GM18909 (cell line): ENCODE results near the gene CAMTA1.

Experiments used
- ATAC-seq: cut with Tn5 transposase; IDR thresholded peaks from one replicate; pipeline ENCODE4 v1.9.1; 2021; ENCODE audit warnings: mild to moderate bottlenecking; ENCODE audit not compliant: unreplicated experiment, poor library complexity

The CAMTA1 gene

DNA sequence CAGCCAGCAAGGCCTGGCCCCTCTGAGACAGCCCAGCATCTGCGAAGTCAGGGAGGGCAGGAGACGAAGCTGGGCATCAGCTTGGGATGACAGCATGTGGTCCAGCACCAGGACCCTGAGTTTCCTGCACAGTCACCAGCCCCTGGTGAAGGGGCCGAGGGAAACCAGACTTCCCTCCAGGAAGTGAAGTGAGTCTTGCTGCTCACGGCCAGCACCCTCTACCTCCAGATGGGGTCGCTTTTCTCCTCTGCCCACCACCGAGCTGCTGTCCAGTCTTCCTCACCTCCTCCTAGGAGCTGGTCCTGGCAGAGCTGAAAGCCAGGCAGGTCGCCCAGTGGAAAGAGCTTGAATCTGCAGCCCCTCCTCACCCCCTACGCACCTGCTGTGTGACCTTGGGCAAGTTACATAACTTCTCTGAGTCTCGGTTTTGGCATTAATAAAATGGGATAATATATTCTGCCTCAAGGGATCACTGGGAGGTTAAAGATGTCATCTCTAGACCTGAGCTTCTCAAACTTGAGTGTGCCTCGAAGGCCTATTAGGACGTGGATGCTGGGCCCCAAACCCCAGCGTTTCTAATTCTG is 867.4 kb downstream of the CAMTA1 start:
- no peak for ATAC-seq

DNA sequence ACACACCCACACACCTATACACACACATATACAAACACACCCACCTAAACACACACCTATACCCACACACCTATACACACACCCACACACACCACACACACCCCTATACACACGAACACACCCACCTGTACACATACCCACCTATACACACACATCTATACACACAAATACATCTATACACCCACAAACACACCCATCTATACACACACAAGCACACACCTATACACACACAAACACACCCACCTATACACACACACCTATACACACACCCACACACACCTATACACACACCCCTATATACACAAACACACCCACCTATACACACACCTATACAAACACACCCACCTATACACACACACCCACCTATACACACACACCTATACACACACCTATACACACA is 869.5 kb downstream of the CAMTA1 start:
- no peak for ATAC-seq

DNA sequence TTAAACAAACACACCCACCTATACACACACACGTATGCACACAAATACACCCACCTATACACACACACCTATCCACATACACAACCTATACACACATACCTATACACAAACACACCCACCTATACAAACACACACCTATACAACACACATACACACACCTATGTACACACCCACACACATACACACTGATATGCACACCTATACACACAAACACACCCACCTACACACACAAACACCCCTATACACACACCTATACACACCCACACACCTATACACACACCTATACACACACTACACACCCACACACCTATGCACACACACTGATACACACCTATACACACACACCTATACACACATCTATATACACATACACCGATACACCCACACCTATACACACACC is 870.1 kb downstream of the CAMTA1 start:
- no peak for ATAC-seq

DNA sequence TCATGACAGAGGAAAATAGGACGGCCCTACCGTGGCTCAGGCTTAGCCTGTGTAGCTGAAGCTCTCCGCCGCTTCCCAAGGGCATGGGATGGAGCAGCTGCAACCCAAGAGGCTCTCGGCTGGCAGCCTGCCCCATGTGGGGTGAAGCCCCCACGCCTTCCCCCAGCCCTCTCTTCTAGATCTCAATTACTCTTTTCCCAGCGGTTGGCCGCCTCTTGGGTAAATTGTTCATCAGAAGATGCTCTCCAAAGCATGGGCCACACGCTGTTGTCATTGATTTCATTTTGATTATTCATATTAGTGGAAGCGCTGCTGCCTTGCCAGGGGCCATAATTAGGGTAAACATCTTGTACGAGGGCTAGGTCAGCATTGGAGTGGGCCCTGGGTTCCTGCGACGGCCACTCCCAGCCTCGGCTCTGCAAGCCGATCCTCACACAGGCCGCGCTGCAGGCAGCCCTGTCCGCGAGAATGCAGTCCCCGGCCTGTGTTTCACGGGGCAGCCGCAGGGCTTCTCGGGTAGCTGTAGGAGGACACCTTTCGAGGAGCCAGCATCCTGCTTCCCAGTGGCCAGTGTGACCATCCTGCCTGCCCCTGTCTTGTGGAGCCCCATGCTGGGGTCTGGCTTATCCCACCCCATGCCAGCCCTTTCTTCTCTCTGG is 871.4 kb downstream of the CAMTA1 start:
- ATAC-seq: no peak

- ATAC-seq: no peak
These were observed 872.2 kb downstream of the CAMTA1 start for GRCh38 chr1:7657287-7658016.

- no peak for ATAC-seq
These were observed 872.8 kb downstream of the CAMTA1 start for GRCh38 chr1:7658099-7658498.

- ATAC-seq: no peak
These were observed 874.3 kb downstream of the CAMTA1 start for GRCh38 chr1:7659514-7659913.

DNA sequence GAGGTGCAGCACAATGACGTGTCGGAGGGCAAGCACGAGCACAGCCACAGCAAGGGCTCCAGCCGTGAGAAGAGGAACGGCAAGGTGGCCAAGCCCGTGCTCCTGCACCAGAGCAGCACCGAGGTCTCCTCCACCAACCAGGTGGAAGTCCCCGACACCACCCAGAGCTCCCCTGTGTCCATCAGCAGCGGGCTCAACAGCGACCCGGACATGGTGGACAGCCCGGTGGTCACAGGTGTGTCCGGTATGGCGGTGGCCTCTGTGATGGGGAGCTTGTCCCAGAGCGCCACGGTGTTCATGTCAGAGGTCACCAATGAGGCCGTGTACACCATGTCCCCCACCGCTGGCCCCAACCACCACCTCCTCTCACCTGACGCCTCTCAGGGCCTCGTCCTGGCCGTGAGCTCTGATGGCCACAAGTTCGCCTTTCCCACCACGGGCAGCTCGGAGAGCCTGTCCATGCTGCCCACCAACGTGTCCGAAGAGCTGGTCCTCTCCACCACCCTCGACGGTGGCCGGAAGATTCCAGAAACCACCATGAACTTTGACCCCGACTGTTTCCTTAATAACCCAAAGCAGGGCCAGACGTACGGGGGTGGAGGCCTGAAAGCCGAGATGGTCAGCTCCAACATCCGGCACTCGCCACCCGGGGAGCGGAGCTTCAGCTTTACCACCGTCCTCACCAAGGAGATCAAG is 878.3 kb downstream of the CAMTA1 start:
- no peak for ATAC-seq

DNA sequence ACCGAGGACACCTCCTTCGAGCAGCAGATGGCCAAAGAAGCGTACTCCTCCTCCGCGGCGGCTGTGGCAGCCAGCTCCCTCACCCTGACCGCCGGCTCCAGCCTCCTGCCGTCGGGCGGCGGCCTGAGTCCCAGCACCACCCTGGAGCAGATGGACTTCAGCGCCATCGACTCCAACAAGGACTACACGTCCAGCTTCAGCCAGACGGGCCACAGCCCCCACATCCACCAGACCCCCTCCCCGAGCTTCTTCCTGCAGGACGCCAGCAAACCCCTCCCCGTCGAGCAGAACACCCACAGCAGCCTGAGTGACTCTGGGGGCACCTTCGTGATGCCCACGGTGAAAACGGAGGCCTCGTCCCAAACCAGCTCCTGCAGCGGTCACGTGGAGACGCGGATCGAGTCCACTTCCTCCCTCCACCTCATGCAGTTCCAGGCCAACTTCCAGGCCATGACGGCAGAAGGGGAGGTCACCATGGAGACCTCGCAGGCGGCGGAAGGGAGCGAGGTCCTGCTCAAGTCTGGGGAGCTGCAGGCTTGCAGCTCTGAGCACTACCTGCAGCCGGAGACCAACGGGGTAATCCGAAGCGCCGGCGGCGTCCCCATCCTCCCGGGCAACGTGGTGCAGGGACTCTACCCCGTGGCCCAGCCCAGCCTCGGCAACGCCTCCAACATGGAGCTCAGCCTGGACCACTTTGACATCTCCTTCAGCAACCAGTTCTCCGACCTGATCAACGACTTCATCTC is 879.1 kb downstream of the CAMTA1 start:
- ATAC-seq: no peak

GRCh38 chr1:7664893-7665250 is 879.6 kb downstream of the CAMTA1 start:
- ATAC-seq: no peak

DNA sequence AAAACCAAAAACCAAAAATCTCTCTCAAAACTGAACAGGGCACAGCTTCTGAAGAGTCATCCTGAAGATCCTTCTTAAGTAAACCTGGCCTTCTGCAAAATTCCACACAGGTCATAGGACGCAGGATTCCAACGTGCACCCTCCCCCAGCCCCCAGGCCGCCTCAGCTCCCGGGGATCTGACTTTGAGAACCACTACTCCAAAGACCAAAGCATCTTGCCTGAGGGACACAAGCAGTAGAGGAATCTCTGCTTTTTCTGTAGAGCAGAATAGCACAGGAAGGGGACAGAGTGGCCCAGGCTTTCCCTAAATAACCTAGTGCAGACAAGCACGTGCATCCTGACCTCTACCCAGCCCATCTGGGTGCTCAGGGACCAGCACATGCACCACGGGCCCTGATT is 881.0 kb downstream of the CAMTA1 start:
- no peak for ATAC-seq

GRCh38 chr1:7667159-7667558 is 881.9 kb downstream of the CAMTA1 start:
- ATAC-seq: no peak

- ATAC-seq: no peak
These were observed 882.5 kb downstream of the CAMTA1 start for GRCh38 chr1:7667625-7668218.

DNA sequence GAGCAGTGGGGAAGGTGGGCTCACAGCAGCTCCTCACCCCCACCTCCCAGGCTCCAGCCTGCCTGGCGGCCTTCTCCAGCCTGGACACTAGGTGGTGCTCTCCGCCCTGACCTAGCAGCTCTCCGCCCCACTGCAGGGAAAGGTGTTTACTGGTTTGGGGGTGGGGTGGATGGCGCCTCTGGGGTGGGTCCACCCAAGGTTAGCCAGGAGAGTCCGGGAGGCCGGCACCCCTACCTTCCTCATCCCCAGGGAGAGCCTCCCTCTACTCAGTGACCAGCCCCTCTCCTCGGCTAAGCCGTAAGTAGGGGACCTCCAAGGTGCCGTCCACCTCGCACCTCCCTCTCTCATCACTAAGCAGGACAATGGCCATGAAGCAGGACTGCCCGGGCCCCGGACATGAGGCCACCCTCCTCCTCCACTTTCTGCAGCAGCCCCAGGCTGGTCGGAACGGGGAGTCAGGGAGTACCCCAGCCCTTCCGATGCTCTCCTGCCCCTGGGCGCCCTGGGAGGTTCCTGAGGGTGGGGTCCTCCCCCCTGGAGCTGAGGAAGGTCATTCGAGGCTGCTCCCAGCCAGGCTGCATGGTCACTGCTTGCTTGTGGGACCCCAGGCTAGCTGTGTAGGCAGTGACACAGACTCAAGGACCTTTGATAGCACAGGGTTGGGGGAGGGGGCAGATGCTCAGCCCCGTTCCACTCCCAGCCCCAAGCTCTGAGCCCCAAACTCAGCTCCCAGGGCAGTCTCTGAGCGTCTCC is 884.5 kb downstream of the CAMTA1 start:
- ATAC-seq: no peak

GRCh38 chr1:7670334-7671145 is 885.3 kb downstream of the CAMTA1 start:
- ATAC-seq: no peak

GRCh38 chr1:7671146-7671465 is 885.9 kb downstream of the CAMTA1 start:
- no peak for ATAC-seq

DNA sequence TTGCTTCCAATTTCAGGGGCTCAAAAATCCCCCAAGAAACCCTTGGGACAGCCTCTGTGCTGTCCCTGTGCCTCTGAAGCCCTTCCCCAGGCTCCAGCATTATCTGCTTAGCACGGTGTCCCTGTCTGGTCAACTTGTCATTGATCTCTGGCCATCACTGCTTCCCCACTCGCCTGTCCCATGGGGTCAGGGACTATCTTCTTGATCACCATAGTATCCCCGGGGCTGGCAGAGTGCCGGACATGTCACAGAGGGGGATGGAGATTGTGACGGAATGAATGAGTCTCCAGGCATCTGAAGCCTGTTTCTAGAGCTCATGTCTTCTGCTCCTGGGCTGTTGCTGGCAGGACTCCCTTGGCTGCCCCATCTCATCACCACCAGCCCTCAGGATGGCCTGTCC is 886.4 kb downstream of the CAMTA1 start:
- ATAC-seq: no peak

DNA sequence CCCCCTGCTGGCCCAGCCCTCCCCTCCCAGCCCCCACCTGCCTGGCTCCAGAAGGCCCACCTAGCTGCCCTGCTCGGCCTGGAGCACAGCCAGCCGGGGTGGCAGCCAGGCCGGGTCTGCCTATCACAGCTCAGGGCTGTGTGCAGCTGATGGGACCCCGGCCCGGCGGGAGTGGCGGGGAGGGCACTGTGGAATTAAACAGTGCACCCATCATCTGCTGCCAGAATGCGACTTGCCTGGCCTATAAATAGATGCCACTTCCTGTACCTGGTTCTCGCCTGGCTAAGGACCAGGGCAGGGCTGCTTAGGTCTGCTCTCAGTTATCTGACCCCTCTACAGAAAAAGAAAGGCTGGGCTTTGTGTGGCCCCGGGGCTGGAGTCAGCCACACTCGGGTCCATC is 887.6 kb downstream of the CAMTA1 start:
- ATAC-seq: no peak

- no peak for ATAC-seq
These were observed 889.7 kb downstream of the CAMTA1 start for GRCh38 chr1:7674972-7675371.
